HG03457 (cell line): ENCODE data around the gene SIGLEC7.

ENCODE experiments used
- ATAC-seq: cut with Tn5 transposase; IDR thresholded peaks from one replicate; pipeline ENCODE4 v1.9.1; 2021; ENCODE audit warnings: moderate number of reproducible peaks; ENCODE audit not compliant: unreplicated experiment

The SIGLEC7 gene

GRCh38 chr19:51116736-51117286, 25.3 kb upstream of the SIGLEC7 start:
- ATAC-seq = no peak

- no peak for ATAC-seq
Observed at GRCh38 chr19:51119101-51119500, 23.0 kb upstream of the SIGLEC7 start.

GRCh38 chr19:51119611-51120010, 22.5 kb upstream of the SIGLEC7 start:
- no peak for ATAC-seq

- no peak for ATAC-seq
Observed at GRCh38 chr19:51120160-51120559, 21.9 kb upstream of the SIGLEC7 start.

GRCh38 chr19:51121257-51121656, 20.8 kb upstream of the SIGLEC7 start:
- ATAC-seq = no peak

- no peak for ATAC-seq
Observed at GRCh38 chr19:51122112-51122981, 19.8 kb upstream of the SIGLEC7 start.

GRCh38 chr19:51123381-51123800, 18.7 kb upstream of the SIGLEC7 start:
- ATAC-seq = no peak

GRCh38 chr19:51123802-51124201, 18.3 kb upstream of the SIGLEC7 start:
- ATAC-seq = no peak

- no peak for ATAC-seq
Observed at GRCh38 chr19:51124216-51124615, 17.9 kb upstream of the SIGLEC7 start.

GRCh38 chr19:51124729-51125128, 17.4 kb upstream of the SIGLEC7 start, which contains the start of gene SIGLEC9:
Gene SIGLEC9, plus strand, starts transcription at chr19:51124906. Its CDS starts 69 bp downstream, at chr19:51124975.
- ATAC-seq = no peak

GRCh38 chr19:51125421-51126075, 16.6 kb upstream of the SIGLEC7 start:
- ATAC-seq = no peak

GRCh38 chr19:51127032-51127431, 15.1 kb upstream of the SIGLEC7 start:
- ATAC-seq = no peak

- no peak for ATAC-seq
Observed at GRCh38 chr19:51127755-51128154, 14.3 kb upstream of the SIGLEC7 start.

GRCh38 chr19:51128227-51128626, 13.9 kb upstream of the SIGLEC7 start:
- no peak for ATAC-seq

GRCh38 chr19:51129716-51130115, 12.4 kb upstream of the SIGLEC7 start:
- ATAC-seq = no peak

- no peak for ATAC-seq
Observed at GRCh38 chr19:51131780-51132680, 10.1 kb upstream of the SIGLEC7 start.

GRCh38 chr19:51135004-51135403, 7.1 kb upstream of the SIGLEC7 start:
- ATAC-seq = no peak

- no peak for ATAC-seq
Observed at GRCh38 chr19:51135986-51136762, 5.9 kb upstream of the SIGLEC7 start.

GRCh38 chr19:51136851-51137551, 5.1 kb upstream of the SIGLEC7 start:
- ATAC-seq = no peak
